PC-3 (cell line): Measurements from ENCODE around the gene DERA. TPM values are rescaled to one million over a fixed set of nuclear protein-coding genes. Genes with fewer than 3 reads are reported as not detected.

Source experiments
- ATAC-seq: fragments of 200-7000 bp; cut with Tn5 transposase; 2 replicates; pipeline ENCODE4 v1.9.1; 2020; ENCODE audit warnings: mild to moderate bottlenecking, moderate library complexity
- BruUV-seq: library from RNA; stranded (reverse); fragments of 400-500 nt; replicated peaks from 2 replicates; lab custom pipeline; 2021; lab: Mats Ljungman, UMichigan
- CTCF ChIA-PET: fragments of 300-600 bp; sonication (Branson Sonifier 250); formaldehyde crosslinking; loops from one replicate; lab custom pipeline; 2022; ENCODE audit warnings: antibody characterized with exemption; lab: Charles Lee
- POLR2A ChIA-PET: fragments of 300-600 bp; sonication (Branson Sonifier 250); formaldehyde crosslinking; loops from one replicate; lab custom pipeline; 2022; ENCODE audit warnings: antibody characterized with exemption; ENCODE audit not compliant: unreplicated experiment; lab: Charles Lee
- DNase-seq: peaks from one replicate; pipeline ENCODE4 v3.0.0-alpha.2; 2015
- H2AFZ ChIP-seq: fragments of 300-600 bp; sonication (generic); 2 replicates; pipeline ENCODE4 v1.6.0; 2016; ENCODE audit warnings: antibody characterized with exemption, low read length
- H3F3A ChIP-seq: fragments of 300-600 bp; sonication (generic); one replicate; pipeline ENCODE4 v1.6.0; 2017; ENCODE audit warnings: antibody characterized with exemption, low read length, control low read depth, mild to moderate bottlenecking; ENCODE audit not compliant: unreplicated experiment
- H3K27ac ChIP-seq: fragments of 300-600 bp; sonication (generic); 2 replicates; pipeline ENCODE4 v1.5.1; 2016; ENCODE audit warnings: mild to moderate bottlenecking, low read length
- H3K27me3 ChIP-seq: fragments of 300-600 bp; sonication (generic); 2 replicates; pipeline ENCODE4 v1.6.1; 2016; ENCODE audit warnings: low read length, mixed read lengths
- H3K36me3 ChIP-seq: fragments of 300-600 bp; sonication (generic); 2 replicates; pipeline ENCODE4 v1.6.1; 2016; ENCODE audit warnings: low read depth, mixed run types, low read length, mixed read lengths
- H3K4me1 ChIP-seq: fragments of 300-600 bp; sonication (generic); 2 replicates; pipeline ENCODE4 v1.5.1; 2016; ENCODE audit warnings: low read length; ENCODE audit not compliant: insufficient read depth
- H3K4me2 ChIP-seq: fragments of 300-600 bp; sonication (generic); 2 replicates; pipeline ENCODE4 v1.6.0; 2016; ENCODE audit warnings: low read length
- H3K4me3 ChIP-seq: fragments of 300-600 bp; sonication (generic); 2 replicates; pipeline ENCODE4 v1.5.1; 2016; ENCODE audit warnings: mild to moderate bottlenecking, low read length, mixed read lengths
- H3K79me2 ChIP-seq: fragments of 300-600 bp; sonication (generic); 2 replicates; pipeline ENCODE4 v1.6.1; 2017; ENCODE audit warnings: low read length, mixed read lengths
- H3K9ac ChIP-seq: fragments of 300-600 bp; sonication (generic); 2 replicates; pipeline ENCODE4 v1.6.0; 2016; ENCODE audit warnings: mild to moderate bottlenecking, low read length
- H3K9me2 ChIP-seq: fragments of 300-600 bp; sonication (generic); replicated peaks from 2 replicates; pipeline ENCODE4 v1.6.1; 2016; ENCODE audit warnings: mixed run types, low read length, mixed read lengths
- H3K9me3 ChIP-seq: fragments of 300-600 bp; sonication (generic); 2 replicates; pipeline ENCODE4 v1.6.1; 2016; ENCODE audit warnings: low read length, mixed read lengths
- H4K20me1 ChIP-seq: fragments of 300-600 bp; sonication (generic); 2 replicates; pipeline ENCODE4 v1.6.1; 2016; ENCODE audit warnings: low read length, mixed read lengths
- CTCF ChIP-seq: fragments of 300-600 bp; sonication (generic); conservative IDR thresholded peaks from 2 replicates; pipeline ENCODE4 v1.5.1; 2017; ENCODE audit warnings: antibody characterized with exemption, low read depth, mild to moderate bottlenecking, low read length
- EZH2 ChIP-seq: fragments of 300-600 bp; sonication (generic); IDR thresholded peaks from one replicate; pipeline ENCODE4 v1.6.1; 2017; ENCODE audit warnings: antibody characterized with exemption, mild to moderate bottlenecking, low read length; ENCODE audit not compliant: unreplicated experiment
- EZH2phosphoT487 ChIP-seq: fragments of 300-600 bp; sonication (generic); IDR thresholded peaks from 2 replicates; pipeline ENCODE4 v1.6.1; 2018; ENCODE audit warnings: mild to moderate bottlenecking, antibody characterized with exemption, low read length, borderline replicate concordance
- intact Hi-C: fragments of 100-400 bp; cut with micrococcal nuclease; formaldehyde crosslinking; loops from 2 replicates; pipeline ENCODE4 v1.9.0; 2023
- total RNA-seq: library from RNA; depleted of rRNA; stranded (reverse); fragments of >200 nt; gene quantifications from 2 replicates; pipeline ENCODE4 v1.2.3, GENCODE V29; 2014

DERA gene
- total RNA-seq, 1 experiment from 2014 or later = 49.4 TPM

- H3K27me3 ChIP-seq = no peaks in the 10 kb centered on the region
- no peaks in the 10 kb centered on the region for H3K9me2 ChIP-seq
- no peak overlapping the region for H3K4me3 ChIP-seq
- no peak overlapping the region for H2AFZ ChIP-seq
- DNase-seq = no peak
- no peaks in the 10 kb centered on the region for H3K4me1 ChIP-seq
- TF ChIP-seq CTCF (no peak), EZH2 (no peak), EZH2phosphoT487 (no peak)
- no TSS peak for BruUV-seq
- H3K79me2 ChIP-seq = no peaks in the 10 kb centered on the region
- ChIA-PET POLR2A (no interaction called here), CTCF (no interaction called here)
- H3K36me3 ChIP-seq = no peaks in the 10 kb centered on the region
- H3K27ac ChIP-seq = no peak overlapping the region
- no peak overlapping the region for H3K4me2 ChIP-seq
- no peaks in the 10 kb centered on the region for H4K20me1 ChIP-seq
- intact Hi-C loops = no loop called here
- H3K9me3 ChIP-seq = no peaks in the 10 kb centered on the region
- H3K9ac ChIP-seq = no peak overlapping the region
- no peak for ATAC-seq
- no peaks in the 10 kb centered on the region for H3F3A ChIP-seq
Measured at GRCh38 chr12:15862840-15863239, 48.3 kb upstream of the DERA start.

- Histone ChIP-seq H3K27me3 (no peaks in the 10 kb centered on the region), H3F3A (no peaks in the 10 kb centered on the region), H3K27ac (no peak overlapping the region), H3K4me3 (no peak overlapping the region), H3K9me3 (no peaks in the 10 kb centered on the region), H3K79me2 (no peaks in the 10 kb centered on the region), H3K9me2 (no peaks in the 10 kb centered on the region), H2AFZ (no peak overlapping the region), H4K20me1 (no peaks in the 10 kb centered on the region), H3K9ac (no peak overlapping the region), H3K4me1 (no peaks in the 10 kb centered on the region), H3K36me3 (no peaks in the 10 kb centered on the region), H3K4me2 (no peak overlapping the region)
- no peak for DNase-seq
- ChIA-PET CTCF (no interaction called here), POLR2A (no interaction called here)
- BruUV-seq = no TSS peak
- intact Hi-C loops = no loop called here
- no peak for ATAC-seq
- TF ChIP-seq EZH2 (no peak), CTCF (no peak), EZH2phosphoT487 (no peak)
Measured at GRCh38 chr12:15863372-15863771, 47.8 kb upstream of the DERA start.

GRCh38 chr12:15863984-15864383 lies 47.1 kb upstream of the DERA start:
- H3K4me1 ChIP-seq = no peaks in the 10 kb centered on the region
- DNase-seq (no peak), ATAC-seq (no peak)
- no peak overlapping the region for H2AFZ ChIP-seq
- no peak overlapping the region for H3K27ac ChIP-seq
- no peaks in the 10 kb centered on the region for H3K9me2 ChIP-seq
- H4K20me1 ChIP-seq = no peaks in the 10 kb centered on the region
- no peaks in the 10 kb centered on the region for H3K36me3 ChIP-seq
- no peak overlapping the region for H3K9ac ChIP-seq
- H3K4me2 ChIP-seq = no peak overlapping the region
- TF ChIP-seq EZH2phosphoT487 (no peak), EZH2 (no peak), CTCF (no peak)
- H3K27me3 ChIP-seq = no peaks in the 10 kb centered on the region
- no peaks in the 10 kb centered on the region for H3F3A ChIP-seq
- no peaks in the 10 kb centered on the region for H3K9me3 ChIP-seq
- H3K79me2 ChIP-seq = no peaks in the 10 kb centered on the region
- intact Hi-C loops = no loop called here
- no TSS peak for BruUV-seq
- H3K4me3 ChIP-seq = no peak overlapping the region
- ChIA-PET POLR2A (no interaction called here), CTCF (no interaction called here)
